Measurements from ENCODE around the gene LCN15. TPM values are rescaled to one million over a fixed set of nuclear protein-coding genes. Genes with fewer than 3 reads are reported as not detected.

LCN15 gene, protein sequence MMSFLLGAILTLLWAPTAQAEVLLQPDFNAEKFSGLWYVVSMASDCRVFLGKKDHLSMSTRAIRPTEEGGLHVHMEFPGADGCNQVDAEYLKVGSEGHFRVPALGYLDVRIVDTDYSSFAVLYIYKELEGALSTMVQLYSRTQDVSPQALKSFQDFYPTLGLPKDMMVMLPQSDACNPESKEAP
- not detected for total RNA-seq

DNA sequence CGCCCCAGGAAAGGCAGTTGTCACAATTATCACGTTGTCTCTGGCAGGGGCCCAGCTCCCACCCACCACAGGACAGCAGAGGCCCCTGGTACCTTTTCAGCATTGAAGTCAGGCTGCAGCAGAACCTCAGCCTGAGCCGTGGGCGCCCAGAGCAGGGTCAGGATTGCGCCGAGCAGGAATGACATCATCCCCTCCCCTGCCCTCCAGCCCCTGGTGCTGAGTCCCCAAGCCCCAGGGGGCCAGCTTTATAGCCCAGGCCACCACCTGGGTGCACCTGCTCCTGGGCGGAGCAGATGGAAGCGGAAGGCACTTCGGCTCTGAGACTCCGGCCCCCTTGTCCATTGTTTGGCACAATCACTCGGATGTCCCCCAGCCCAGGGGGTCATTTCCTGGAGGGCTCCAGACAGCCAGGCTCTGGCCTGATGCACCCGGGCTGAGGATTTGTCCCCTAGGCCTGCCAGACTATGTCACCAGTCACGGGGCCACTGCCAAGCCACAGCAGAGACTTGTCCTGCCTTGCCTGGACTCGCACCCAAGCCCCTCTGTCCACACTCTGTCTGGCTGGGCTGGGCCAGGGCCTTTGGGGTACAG, at the start of gene LCN15:
TSS of gene LCN15 (minus strand) at position 218 of the 591 bp plus-strand sequence. CDS start at position 188, 30 bp downstream.

GRCh38 chr9:136807281-136808074, 43.2 kb upstream of the LCN15 start, which contains the start of gene RABL6:
Gene RABL6, plus strand, starts transcription at chr9:136807948. Its CDS starts 249 bp downstream, at chr9:136808197.

DNA sequence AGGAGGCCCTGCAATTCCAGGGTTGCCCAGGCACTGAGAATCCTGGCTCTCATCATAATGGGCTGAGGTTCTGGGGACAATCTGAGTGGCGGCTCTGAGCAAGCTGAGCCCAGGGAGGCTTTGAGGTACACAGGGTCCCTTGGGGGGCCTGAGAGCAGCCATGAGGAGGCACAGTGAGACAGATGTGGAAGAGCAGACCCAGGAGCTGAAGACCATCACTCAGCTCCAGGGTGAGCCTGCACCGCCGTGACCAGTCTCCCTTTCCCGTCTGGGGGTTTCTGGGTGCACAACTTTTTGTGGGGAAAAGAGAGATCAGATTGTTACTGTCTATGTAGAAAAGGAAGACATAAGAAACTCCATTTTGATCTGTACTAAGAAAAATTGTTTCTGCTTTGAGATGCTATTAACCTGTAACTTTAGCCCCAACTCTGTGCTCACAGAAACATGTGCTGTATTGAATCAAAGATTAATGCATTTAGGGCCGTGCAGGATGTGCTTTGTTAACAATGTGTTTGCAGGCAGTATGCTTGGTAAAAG, 32.0 kb upstream of the LCN15 start, which contains the start of gene CCDC183:
TSS of gene CCDC183 (plus strand) at position 101 of the 537 bp plus-strand sequence. CDS start at position 161, 60 bp downstream.

DNA sequence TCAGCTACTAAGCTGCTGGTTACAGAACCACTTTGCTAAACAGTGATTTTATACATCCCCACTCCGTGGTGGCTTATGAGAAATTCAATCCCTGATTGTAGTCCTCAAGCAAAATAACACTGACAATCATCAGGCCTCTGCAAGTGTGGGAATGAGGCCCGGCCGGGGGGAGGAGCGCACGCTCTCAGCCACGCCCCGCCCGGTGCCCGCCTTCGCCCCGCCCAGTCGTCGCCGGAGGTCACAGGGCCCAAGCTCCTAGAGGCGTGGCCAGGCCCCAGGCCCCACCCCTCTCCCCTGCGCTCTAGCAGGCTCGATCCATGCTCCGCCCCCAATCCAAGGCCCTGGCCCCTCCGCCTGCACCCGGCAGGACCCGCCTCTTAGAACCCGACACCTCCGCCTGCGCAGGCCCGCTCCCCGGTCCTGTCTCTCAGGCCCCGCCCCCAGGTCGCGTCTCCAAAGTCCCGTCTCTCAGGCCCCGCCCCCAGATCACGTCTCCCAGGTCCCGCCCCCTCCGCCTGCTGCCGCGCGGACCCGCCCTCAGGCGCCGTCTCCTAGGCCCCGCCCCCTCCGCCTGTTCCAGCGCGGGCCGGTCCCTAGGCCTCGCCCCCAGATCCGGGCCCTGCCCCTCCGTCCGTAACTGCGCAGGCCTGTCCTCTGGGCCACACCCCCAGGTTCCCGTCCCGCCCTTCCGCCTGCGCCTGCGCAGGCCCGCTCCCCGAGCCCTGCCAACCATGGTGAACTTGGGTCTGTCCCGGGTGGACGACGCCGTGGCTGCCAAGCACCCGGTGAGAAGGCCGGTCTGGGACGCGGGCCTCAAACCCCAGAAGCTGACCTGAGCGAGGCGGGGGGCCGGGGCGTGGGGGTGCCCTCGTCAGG, 26.6 kb upstream of the LCN15 start, which contains the start of gene TMEM141:
TSS of gene TMEM141 (plus strand) at position 705 of the 876 bp plus-strand sequence. CDS start at position 732, 27 bp downstream.

DNA sequence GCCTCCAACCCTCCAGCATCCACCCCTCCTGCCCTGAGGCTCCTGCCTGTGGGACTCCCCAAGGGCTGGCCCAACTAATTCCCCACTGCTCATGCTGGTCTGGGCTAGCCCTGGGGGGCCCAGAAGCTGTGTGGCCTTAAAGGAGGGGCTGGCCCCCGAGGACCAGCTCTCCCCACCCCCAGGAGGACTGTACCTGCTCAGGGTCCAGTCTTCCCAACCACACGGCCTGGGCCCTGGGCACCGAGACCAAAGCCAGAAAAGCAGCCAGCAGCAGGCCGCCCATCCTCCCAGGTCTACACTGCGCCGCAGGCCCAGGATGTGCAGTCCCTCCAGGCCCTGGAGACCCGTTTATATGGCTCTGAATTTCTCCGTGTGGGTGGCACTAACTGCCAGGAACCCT, 16.1 kb downstream of the LCN15 start, which contains the start of gene LCN6:
TSS of gene LCN6 (minus strand) at position 325 of the 400 bp plus-strand sequence. CDS start at position 283, 42 bp downstream.

GRCh38 chr9:136742591-136743391, 21.5 kb downstream of the LCN15 start, which contains the start of gene LCN10:
Gene LCN10, minus strand, starts transcription at chr9:136742940. Its CDS starts 37 bp downstream, at chr9:136742903.

DNA sequence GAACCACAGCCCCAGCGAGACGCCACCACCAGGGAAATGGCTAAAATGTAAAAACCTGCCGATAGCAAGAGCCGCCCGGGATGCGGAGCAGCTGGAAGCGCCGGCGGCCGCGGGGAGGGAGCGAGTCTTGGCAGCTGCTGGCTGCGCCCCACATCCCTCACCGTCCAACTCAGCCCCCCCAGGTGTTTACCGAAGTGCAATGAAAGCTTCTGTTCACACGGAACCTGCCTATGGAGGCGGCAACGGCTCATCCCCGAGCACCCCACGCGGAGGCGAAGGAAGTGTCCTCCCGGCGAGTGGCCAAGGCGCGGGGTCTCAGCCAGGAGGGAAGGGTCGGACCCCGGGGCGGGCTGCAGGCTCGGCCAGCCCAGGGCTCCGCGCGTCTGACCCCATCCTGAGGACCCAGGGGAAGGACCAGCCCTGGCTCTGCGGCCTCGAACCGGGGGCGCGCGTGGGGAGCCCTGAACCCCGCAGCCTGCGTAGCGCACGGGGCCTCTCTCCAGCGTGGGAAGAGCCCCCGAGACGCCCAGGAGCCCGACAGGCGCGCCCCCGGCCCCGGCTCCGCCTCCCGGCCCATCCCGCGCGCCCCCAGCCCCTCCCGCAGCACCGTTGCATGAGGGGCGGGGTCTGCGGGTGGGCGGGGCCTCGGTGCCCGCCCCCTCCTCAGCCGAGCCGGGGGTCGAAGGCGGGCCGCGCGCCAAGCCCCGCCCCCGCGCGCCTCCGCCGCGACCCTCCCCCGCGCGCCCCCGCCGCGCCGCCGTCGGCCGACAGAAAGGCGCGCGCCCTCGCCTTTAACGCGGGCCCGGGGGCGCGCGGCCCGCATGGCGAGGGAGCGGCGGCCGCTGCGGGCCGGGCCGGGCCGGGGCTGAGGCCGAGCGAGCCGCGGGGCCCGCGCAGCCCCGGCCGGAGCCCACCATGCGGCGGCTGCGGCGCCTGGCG, 52.3 kb downstream of the LCN15 start, which contains the start of gene DIPK1B:
TSS of gene DIPK1B (plus strand) at position 822 of the 939 bp plus-strand sequence. CDS start at position 916, 94 bp downstream.

Small RNAs within 50 kb of the gene (small RNA-seq; reads per million reads assigned to genes)
- gene AL355987.2 (ENCODE audit: low replicate concordance) (not detected), gene ATP6V1G1P3 (ENCODE audit: low replicate concordance) (not detected), gene MIR6722 (ENCODE audit: low replicate concordance) (not detected)

Other genes starting within 250 kb of the LCN15 start
- gene NOTCH1, start 218.5 kb downstream of the LCN15 start, total RNA-seq: 57.6 TPM
- gene EGFL7, start 101.6 kb downstream of the LCN15 start, total RNA-seq: 12.8 TPM
- gene AGPAT2, start 77.1 kb downstream of the LCN15 start, total RNA-seq: 1.9 TPM
- 37.9 TPM for gene DIPK1B, start 51.9 kb downstream of the LCN15 start, total RNA-seq
- gene LCN10, start 21.6 kb downstream of the LCN15 start, total RNA-seq: not detected
- gene LCN6, start 16.0 kb downstream of the LCN15 start, total RNA-seq: not detected
- not detected for gene LCN8, start 6.3 kb downstream of the LCN15 start, total RNA-seq
- 15.7 TPM for gene TMEM141, start 26.8 kb upstream of the LCN15 start, total RNA-seq
- gene CCDC183, start 31.8 kb upstream of the LCN15 start, total RNA-seq: 6.3 TPM
- 54.5 TPM for gene RABL6, start 43.4 kb upstream of the LCN15 start, total RNA-seq
- 1.9 TPM for gene AJM1, start 78.0 kb upstream of the LCN15 start, total RNA-seq
- gene PHPT1, start 84.9 kb upstream of the LCN15 start, total RNA-seq: 77.6 TPM
- 11.3 TPM for gene MAMDC4, start 87.8 kb upstream of the LCN15 start, total RNA-seq
- 135 TPM for gene EDF1, start 101.8 kb upstream of the LCN15 start, total RNA-seq
- gene TRAF2, start 122.0 kb upstream of the LCN15 start, total RNA-seq: 11.6 TPM
- gene FBXW5, start 180.2 kb upstream of the LCN15 start, total RNA-seq: 64.5 TPM
- not detected for gene C8G, start 180.7 kb upstream of the LCN15 start, total RNA-seq
- gene LCN12, start 187.8 kb upstream of the LCN15 start, total RNA-seq: 0.94 TPM
- 11.9 TPM for gene PTGDS, start 213.0 kb upstream of the LCN15 start, total RNA-seq
- 0.94 TPM for gene LCNL1, start 218.5 kb upstream of the LCN15 start, total RNA-seq
- 14.7 TPM for gene PAXX, start 227.9 kb upstream of the LCN15 start, total RNA-seq
- gene CLIC3, start 232.1 kb upstream of the LCN15 start, total RNA-seq: not detected